RPMI8226 (cell line): ENCODE results near the gene HS3ST6.
"Not testable (repeated sequence)": the region's sequence is repeated elsewhere in the genome, so short reads cannot be mapped to it uniquely, and the experiment has no call there.

Source experiments
- DNase-seq: peaks from one replicate; pipeline ENCODE4 v3.0.0-alpha.2; 2015

HS3ST6 gene

DNA sequence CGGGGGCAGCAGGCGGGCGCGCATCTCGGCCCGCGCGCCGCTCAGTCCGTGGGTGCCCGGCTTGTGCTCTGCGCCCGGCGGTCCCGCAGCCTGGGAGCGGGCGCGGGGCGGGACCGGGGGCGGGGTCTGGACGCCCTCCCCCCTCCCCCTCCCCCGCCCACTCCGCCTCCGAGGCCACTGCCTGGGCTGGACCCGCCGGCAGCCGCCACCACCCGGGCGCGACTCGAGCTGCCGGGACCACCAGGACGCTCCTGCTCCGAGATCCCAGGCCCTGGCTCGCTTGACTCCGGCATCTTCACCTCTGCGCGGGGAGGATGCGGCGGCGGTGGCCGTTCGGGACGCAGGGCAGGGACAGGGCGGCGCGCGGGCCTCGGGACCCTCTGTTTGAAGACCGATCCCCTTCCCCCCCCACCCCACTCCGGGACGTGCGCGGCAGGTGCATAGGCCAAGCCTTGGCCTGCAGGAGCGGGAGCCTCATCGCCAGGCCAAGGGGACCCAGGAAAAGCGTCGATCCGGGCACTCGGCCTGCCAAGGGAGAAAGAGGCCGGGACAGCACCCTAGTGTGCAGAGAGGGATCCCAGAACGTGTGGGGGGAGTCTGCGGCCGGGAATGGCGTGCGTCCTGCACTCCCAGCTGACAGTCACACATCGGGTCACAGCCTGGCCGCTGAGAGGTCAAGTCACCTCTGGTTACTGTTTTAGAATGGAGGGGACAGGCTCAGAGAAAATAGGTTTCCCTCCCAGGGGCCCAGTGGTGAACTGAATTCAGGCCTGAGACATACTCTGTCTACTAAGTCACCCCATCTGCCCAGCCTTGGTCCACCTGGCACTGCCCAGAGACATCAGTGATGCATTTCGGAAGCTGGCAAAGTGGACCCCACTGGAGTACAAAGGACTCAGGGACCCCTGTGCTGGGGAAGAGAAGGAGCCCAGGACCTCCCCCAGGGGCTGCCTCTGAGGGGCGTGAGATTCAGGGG lies at the start of gene HS3ST6:
Gene HS3ST6 (minus strand): TSS at position 65 of the 976 bp plus-strand sequence. CDS start 92 bp downstream, outside the sequence.
- no peak for DNase-seq

DNA sequence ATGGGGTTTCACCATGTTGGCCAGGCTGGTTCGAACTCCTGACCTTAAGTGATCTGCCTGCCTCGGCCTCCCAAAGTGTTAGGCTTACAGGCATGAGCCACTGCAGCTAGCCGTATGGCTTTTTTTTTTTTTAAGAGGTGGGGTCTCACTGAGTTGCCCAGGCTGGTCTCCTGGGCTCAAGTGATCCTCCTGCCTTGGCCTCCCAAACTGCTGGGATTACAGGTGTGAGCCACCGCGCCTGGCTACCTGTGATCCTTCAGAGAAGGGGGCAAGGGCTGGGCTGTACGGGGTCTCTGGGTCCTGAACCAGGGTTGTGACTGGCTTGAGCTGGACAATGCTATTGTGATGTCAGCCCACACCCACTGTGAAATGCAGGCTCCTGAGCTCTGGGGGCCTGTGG lies 48.2 kb upstream of the HS3ST6 start, which contains the start of gene RNF151:
Gene RNF151 (plus strand): TSS at position 397 of the 400 bp plus-strand sequence. CDS start 26 bp downstream, outside the sequence.
- no peak for DNase-seq

DNA sequence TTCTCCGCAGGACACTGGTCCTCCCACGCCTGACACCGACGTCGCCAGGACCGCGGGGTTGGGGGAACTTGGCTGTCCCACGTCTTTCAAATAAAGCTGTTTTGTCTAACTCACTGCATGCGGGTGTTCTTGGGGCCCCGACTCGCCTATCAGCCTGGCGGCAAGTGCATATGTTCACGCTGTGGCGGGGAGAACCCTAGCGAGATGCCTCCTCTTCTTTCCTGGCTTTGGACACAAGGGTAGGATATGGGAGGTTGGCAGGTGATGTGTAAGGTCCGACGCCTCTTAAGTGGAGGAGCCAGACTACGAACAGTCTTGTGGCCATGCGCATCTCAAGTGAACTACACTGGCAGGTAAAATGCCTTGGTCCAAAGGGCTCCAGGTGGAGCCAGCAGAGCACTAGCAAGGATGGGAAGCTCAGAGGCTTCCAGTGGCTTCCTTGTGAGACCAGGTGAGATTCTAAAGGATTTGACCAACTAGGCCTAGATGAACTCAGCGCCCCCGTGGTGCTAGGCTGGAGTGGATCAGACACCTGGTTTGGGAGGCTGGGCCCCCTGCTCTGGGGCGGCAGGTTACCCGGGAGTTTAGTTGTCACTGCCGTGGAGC lies 47.3 kb upstream of the HS3ST6 start:
- DNase-seq: no peak

DNA sequence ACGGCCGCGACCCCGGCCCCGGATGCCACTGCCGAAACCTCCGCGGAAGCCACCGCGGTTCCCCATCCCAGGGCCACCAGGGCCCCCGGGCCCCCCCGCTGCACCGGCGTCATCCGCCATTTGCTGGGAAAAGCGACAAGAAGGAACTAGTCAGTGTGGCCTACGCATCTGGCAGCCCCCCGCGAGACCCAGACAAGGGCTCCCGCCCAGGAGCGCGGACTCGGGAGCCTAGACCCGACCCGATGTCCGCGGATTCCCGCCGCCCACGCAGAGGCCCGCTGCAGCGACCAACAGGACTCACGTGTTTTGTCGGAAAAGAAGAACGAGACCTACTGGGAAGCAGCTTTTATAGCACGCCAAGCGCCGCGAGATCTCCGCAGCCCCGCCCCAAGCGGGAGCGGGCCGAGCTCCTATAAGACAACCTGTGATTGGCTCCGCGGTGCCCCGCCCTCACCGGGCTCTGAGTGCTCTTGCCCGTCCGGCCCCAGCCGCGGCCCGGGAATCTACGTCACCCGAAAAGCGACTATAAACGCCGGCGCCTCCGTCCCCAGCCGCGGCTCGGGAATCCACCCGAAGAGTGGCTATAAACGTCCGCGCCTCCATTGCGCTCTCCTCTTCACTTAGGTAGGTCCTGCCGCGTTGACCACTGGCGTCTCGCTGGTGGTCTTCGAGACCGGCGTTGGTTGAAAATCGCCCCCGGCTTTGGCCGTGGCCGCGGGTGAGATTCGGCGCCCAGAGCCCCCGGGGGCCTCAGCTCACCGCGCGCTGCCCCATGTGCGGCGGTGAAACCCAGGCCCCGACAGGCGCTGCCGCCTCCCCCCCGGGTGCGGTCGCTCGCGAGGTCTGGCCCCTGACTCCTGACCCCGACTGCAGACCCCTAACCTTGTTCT lies 46.5 kb upstream of the HS3ST6 start, which contains the start of gene RPS2:
Gene RPS2 (minus strand): TSS at position 321 of the 890 bp plus-strand sequence. CDS start 201 bp downstream, at position 120.
- DNase-seq: peak; percentile 100

DNA sequence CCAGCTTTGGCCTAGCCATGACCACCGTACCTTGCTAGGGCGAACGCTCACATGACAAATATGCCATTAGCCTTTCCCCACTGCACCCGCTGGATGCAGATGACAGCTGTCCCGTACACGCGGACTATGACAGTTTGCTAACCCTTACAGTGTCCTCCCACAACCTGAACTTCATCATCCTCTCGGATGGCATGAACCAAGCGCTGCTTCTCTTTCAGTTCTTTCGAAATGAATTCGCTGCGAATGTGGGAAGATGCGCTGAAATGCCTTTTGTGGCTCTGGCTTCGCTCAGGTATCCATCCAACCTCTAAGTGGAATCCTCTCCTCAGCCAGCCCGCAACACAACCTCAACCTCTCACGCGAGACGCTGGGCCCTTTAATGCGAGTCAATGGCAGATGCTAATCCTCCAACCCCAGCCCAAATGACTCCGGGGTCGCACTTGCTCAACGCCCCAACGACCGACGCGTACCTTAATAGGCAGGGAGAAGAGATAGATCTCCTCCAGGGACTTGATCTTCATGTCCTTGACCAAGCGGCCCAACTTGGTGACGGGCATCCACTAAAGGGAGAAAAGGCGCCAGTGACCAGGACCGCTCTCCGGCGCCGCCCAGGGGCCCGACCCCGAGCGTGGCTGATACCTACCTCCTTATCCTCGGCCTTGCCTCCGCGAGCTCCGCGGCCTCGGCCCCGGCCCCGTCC lies 45.7 kb upstream of the HS3ST6 start:
- peak; percentile 44 for DNase-seq

DNA sequence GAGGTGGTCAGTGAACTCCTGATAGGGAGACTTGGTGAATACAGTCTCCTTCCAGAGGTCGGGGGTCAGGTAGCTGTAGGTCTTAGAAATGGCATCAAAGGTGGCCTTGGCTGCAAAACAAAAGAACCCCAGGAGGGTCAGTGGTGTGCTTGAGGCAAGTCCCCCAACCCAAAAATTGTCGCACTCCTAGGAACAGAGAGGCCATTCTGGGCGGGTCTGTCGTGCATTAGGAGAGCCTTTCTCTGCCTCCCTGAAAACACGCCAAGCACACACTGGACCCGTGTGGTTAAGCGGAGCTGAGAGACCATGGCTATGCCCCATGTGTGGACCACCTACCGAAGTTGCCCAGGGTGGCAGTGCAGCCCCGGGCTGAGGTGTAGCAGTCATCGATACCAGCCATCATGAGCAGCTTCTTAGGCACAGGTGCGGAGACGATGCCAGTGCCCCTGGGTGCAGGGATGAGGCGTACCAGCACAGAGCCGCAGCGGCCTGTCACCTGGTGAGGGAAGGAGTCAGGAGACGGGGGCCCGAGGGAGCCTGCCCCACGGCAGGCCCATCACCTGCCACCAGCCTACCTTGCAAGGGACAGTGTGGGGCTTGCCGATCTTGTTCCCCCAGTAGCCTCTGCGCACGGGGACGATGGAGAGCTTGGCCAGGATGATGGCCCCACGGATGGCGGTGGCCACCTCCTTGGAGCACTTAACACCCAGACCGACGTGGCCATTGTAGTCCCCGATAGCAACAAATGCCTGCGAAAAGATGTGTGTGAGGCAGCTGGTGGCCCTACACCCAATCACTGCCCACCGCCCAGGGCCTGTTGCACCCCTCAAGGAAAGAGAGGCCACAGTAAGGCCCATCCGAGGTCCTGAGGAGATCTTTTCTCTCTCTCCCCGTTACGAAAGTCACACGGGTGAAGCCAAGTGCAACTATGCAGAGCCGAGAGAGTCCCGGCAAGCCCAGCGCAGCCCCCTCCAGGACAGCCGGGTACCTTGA lies 44.2 kb upstream of the HS3ST6 start:
- not testable (repeated sequence) for DNase-seq

DNA sequence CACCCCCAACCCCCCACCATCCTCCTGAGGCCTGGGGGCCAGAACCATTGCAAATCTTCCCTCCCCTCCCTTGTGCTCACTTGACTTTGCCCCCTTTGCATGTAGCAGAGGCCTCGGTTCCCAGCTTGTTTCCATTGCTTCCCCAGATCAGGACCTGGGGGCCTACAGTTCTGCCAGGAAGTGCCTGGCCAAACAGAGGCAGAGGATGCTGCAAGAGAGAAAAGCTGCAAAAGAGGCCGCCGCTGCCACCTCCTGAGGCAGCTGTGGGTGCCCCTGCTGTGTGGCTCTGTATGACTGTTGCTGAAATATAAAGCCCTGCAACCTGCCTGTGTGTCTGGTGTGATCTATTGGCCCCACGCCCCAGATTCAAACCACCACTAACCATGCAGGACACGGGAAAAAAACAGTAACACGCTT lies 43.4 kb upstream of the HS3ST6 start:
- no peak for DNase-seq

DNA sequence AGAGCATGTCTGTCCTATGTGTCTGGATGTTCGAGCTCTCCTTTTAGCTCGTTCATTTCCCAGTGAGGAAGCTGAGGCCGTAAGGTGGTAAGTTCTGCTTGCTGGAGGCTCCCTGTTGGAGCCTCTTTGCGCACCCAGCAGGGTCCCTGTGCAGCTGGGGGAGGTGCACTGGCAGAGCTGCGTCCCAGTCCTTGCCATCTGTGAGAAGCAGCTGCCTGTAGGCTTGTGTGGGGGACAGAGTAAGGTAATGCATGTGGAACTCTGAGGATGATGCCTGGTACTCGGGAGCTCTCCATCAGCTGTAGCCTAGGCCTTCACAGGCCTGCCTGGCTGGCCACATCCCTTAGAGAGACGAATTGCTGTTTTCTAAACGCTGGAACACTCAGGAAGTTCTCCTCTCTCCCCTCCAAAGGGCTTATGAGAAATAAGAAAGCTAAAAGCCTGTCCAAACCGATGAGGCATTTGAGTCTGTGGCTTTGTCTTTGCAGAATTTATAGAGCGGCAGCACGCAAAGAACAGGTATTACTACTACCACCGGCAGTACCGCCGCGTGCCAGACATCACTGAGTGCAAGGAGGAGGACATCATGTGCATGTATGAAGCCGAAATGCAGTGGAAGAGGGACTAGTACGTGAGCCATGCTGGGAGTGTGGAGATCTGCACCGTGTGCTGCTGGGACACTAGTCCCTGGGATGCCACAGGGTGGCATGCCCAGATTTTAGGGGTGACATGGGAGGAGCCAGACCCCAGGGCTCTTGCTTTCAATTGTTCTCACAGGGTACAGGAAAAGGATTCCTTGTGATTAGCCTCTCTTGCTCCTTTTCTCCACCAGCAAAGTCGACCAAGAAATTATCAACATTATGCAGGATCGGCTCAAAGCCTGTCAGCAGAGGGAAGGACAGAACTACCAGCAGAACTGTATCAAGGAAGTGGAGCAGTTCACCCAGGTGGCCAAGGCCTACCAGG lies 42.7 kb upstream of the HS3ST6 start:
- peak; percentile 60 for DNase-seq

DNA sequence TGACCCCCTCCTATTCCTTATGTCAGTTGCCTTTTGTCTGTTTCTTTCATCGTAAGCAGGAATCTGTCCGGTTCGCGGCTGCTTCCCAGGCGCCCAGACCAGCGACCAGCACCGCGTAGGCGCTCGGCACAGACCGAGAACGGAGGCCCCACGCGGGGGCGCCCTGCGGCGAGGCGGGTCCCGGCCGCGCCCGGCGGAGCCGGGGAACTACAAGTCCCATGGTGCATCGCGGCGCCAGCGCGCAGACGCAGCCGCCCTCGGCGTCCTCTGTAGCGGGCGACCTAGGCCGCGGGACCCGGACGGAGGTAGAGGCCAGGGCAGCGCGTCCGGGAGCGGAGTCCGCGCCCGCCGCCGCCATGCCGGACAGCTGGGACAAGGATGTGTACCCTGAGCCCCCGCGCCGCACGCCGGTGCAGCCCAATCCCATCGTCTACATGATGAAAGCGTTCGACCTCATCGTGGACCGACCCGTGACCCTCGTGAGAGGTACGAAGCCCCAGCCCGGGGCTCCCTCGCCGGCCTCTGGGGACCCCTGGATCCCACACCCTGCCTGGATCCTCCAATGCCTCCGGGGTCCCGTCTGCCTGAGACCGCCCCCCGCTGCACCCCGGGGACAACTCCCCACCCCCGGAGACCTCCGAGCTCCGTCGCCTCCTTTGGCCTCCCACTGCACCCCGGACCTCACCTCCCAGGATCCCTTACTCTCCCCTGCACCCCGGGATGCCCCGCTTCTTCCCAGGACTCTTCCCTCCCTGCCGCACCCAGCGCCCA lies 41.2 kb upstream of the HS3ST6 start, which contains the start of gene NDUFB10:
Gene NDUFB10 (plus strand): TSS at position 270 of the 771 bp plus-strand sequence. CDS start 87 bp downstream, at position 357.
- peak; percentile 97 for DNase-seq

DNA sequence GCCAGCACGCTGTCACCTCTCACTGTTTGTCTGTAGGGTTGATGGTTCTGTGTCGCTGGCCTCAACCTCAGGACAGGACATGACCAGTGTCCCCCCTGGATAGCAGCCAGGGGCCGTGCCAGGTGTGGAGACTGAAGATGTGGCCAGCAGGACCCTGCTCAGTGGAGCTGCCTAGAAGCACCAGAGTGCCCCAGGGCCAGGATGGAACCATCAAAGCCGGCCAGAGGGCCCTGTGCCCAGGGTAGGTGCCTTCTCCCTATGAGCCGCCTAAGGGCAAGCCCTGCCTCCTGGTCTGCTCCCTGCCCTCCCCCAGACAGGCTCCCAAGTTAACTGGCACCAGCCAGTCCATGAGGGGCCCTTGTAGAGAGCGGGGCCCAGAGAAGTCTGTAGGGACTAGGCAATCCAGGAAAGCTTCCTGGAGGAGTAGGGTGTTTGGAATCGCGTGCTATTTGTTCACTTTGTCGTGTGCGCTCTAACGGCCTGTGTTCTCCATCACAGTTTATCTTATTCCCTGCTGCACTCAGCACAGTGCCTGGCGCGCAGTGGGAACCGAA lies 40.6 kb upstream of the HS3ST6 start:
- no peak for DNase-seq

DNA sequence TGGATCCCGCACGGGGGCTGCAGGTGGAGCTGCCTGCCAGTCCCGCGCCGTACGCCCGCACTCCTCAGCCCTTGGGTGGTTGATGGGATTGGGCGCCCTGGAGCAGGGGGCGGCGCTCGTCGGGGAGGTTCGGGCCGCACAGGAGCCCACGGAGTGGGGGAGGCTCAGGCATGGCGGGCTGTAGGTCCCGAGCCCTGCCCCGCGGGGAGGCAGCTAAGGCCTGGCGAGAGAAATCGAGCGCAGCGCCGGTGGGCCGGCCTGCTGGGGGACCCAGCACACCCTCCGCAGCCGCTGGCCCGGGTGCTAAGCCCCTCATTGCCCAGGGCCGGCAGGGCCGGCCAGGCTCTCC lies 39.9 kb upstream of the HS3ST6 start:
- not testable (repeated sequence) for DNase-seq

DNA sequence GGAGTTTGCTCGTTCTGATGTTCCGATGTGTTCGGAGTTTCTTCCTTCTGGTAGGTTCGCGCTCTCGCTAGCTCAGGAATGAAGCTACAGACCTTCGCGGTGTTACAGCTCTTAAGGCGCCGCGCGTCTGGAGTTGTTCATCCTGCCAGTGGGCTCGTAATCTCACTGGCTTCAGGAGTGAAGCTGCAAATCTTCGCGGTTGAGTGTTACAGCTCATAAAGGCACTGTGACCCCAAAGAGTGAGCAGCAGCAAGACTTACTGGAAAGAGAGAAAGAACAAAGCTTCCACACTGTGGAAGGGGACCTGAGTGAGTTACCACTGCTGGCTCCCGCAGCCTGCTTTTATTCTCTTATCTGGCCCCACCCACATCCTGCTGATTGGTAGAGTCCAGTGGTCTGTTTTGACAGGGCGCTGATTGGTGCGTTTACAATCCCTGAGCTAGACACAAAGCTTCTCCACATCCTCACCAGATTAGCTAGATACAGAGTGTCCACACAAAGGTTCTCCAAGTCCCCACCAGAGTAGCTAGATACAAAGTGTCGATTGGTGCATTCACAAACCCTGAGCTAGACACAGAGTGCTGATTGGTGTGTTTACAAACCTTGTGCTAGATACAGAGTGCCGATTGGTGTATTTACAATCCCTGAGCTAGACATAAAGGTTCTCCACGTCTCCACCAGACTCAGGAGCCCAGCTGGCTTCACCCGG lies 39.4 kb upstream of the HS3ST6 start:
- not testable (repeated sequence) for DNase-seq

DNA sequence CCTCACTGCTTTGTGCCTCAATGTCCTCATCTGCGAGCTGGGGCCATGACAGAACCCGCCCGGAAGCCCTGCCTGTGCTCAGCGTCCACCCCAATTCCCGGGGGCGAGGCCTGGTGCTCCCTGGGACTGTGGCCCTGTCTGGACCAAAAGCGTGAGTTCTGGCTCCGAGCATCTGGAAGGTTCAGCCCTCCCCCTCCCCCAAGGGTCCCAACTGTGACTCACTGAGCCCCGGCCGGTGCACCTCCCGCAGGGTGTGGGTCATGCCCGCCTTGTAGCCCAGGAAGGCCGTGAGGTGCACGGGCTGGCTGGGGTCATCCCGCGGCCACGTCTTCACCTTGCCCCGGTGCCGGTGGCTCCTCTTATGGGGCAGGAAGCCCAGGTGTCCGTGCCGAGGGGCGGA lies 35.5 kb upstream of the HS3ST6 start:
- no peak for DNase-seq

DNA sequence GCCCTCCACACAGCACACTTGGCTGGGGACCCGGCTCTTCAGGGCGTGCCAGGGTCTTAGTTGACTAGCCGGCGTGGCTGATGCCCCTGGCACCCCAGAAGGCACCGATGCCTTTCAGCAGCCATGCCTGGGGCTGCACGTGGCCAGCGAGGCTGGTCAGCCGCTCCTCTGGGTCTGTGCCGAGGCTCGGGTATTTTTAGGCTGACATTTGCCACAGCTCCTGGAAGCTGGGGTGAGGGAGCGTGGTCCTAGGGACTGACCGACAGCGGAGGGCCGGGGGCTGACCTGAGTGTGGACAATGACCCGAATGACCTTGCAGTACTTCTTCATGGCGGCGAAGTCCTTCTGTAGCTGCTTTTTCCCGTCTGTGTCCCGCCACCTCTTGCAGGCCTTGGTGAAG lies 32.3 kb upstream of the HS3ST6 start:
- no peak for DNase-seq

DNA sequence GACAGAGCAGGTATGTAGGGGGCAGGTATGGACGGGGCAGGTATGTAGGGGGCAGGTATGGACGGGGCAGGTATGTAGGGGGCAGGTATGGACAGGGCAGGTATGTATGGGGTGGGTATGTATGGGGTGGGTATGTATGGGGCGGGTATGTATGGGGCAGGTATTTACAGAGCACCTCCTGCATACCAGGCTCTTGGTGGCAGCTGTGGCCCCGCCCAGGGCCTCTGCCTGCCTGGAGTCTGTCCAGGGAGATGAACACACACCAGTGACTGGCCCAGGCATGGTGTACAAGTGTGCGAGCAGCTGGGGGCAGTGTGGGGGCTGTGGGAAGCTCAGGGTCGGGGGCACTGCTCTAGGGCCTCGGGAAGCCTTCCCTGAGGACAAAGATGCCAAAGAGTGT lies 31.8 kb upstream of the HS3ST6 start:
- DNase-seq: no peak

DNA sequence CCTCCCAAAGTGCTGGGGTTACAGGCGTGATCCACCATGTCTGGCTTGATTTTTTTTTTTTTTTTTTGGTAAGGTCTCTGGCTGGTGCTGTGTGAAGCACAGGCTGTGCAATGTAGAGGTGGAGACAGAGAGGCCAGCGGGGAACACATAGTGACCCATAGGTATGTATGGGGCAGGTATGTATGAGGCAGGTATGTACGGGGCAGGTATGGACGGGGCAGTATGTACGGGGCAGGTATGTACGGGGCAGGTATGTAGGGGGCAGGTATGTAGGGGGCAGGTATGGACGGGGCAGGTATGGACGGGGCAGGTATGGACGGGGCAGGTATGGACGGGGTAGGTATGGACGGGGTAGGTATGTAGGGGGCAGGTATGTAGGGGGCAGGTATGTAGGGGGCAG lies 31.3 kb upstream of the HS3ST6 start:
- DNase-seq: no peak

DNA sequence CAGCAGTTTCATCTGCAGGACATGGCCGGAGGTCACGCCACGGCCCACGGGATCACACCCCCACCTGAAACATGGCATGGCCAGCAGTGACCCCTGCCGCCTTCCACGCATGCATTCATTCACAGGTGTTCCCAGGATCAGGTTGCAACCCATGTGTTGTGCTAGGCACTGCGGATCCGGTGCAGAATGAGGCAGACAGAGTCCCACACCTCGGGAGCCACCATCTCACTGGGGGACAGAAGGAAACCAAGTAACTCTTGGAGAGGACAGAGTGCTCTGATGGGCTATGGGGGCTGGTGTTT lies 29.1 kb upstream of the HS3ST6 start:
- no peak for DNase-seq
